GM23338 (cell line): ENCODE data around the gene SMARCA5. TPM values are rescaled to one million over a fixed set of nuclear protein-coding genes. Genes with fewer than 3 reads are reported as not detected.

Experiments used
- ATAC-seq: fragments of 200-7000 bp; cut with Tn5 transposase; 3 replicates; pipeline ENCODE4 v1.9.1; 2020
- DNase-seq: peaks from one replicate; pipeline ENCODE4 v3.0.0-alpha.2; 2015; ENCODE audit warnings: low spot score
- H2AFZ ChIP-seq: fragments of 200-600 bp; sonication (generic); 2 replicates; pipeline ENCODE4 v1.8.0; 2016; ENCODE audit warnings: antibody characterized with exemption, mild to moderate bottlenecking, moderate library complexity
- H3F3A ChIP-seq: fragments of 200-600 bp; sonication (generic); replicated peaks from 2 replicates; pipeline ENCODE4 v1.8.0; 2017; ENCODE audit warnings: antibody characterized with exemption, mixed run types, low read depth
- H3K27ac ChIP-seq: fragments of 200-600 bp; sonication (generic); 2 replicates; pipeline ENCODE4 v1.6.1; 2016; ENCODE audit warnings: low read depth
- H3K27me3 ChIP-seq: fragments of 200-600 bp; sonication (generic); 2 replicates; pipeline ENCODE4 v1.8.0; 2016; ENCODE audit warnings: mild to moderate bottlenecking, mixed run types, moderate library complexity; ENCODE audit not compliant: insufficient read depth
- H3K36me3 ChIP-seq: fragments of 200-600 bp; sonication (generic); 2 replicates; pipeline ENCODE4 v1.8.0; 2016; ENCODE audit warnings: mild to moderate bottlenecking; ENCODE audit not compliant: insufficient read depth
- H3K4me1 ChIP-seq: fragments of 200-600 bp; sonication (generic); 2 replicates; pipeline ENCODE4 v1.8.0; 2016; ENCODE audit warnings: mild to moderate bottlenecking, moderate library complexity; ENCODE audit not compliant: insufficient read depth
- H3K4me2 ChIP-seq: fragments of 200-600 bp; sonication (generic); 2 replicates; pipeline ENCODE4 v1.7.1; 2017; ENCODE audit warnings: mixed run types
- H3K4me3 ChIP-seq: fragments of 200-600 bp; sonication (generic); 2 replicates; pipeline ENCODE4 v1.6.1; 2016; ENCODE audit warnings: mixed run types
- H3K79me2 ChIP-seq: fragments of 200-600 bp; sonication (generic); replicated peaks from 2 replicates; pipeline ENCODE4 v1.8.0; 2017; ENCODE audit warnings: mild to moderate bottlenecking; ENCODE audit not compliant: insufficient read depth
- H3K9me2 ChIP-seq: fragments of 200-600 bp; sonication (generic); 2 replicates; pipeline ENCODE4 v1.8.0; 2017; ENCODE audit not compliant: insufficient read depth
- H4K20me1 ChIP-seq: fragments of 200-600 bp; sonication (generic); replicated peaks from 2 replicates; pipeline ENCODE4 v1.8.0; 2017; ENCODE audit warnings: mild to moderate bottlenecking; ENCODE audit not compliant: insufficient read depth
- H3K27ac Mint-ChIP-seq: 2 replicates; pipeline ENCODE4 v1.8.0; 2020; ENCODE audit warnings: inconsistent platforms, mild to moderate bottlenecking, moderate library complexity, mixed read lengths
- H3K27me3 Mint-ChIP-seq: 3 replicates; pipeline ENCODE4 v1.8.0; 2022; ENCODE audit warnings: low read depth, mild to moderate bottlenecking, moderate library complexity, mixed read lengths, inconsistent platforms; ENCODE audit not compliant: insufficient read depth, poor library complexity
- H3K36me3 Mint-ChIP-seq: 3 replicates; pipeline ENCODE4 v1.8.0; 2021; ENCODE audit warnings: low read depth, mild to moderate bottlenecking, inconsistent platforms, moderate library complexity, mixed read lengths
- H3K4me1 Mint-ChIP-seq: 3 replicates; pipeline ENCODE4 v1.8.0; 2020; ENCODE audit warnings: mild to moderate bottlenecking, inconsistent platforms, mixed read lengths
- H3K4me3 Mint-ChIP-seq: 3 replicates; pipeline ENCODE4 v1.8.0; 2021; ENCODE audit warnings: moderate library complexity, mild to moderate bottlenecking, inconsistent platforms, mixed read lengths
- H3K9me3 Mint-ChIP-seq: 3 replicates; pipeline ENCODE4 v1.8.0; 2020; ENCODE audit warnings: moderate library complexity, mild to moderate bottlenecking, inconsistent platforms, mixed read lengths
- CREB1 ChIP-seq: fragments of 250-450 bp; sonication (Bioruptor Pico); IDR thresholded peaks from 2 replicates; pipeline ENCODE4 v1.5.0; 2020; ENCODE audit warnings: low read depth, mild to moderate bottlenecking, moderate library complexity
- EZH2 ChIP-seq: fragments of 200-600 bp; sonication (generic); IDR thresholded peaks from one replicate; pipeline ENCODE4 v1.8.0; 2017; ENCODE audit warnings: antibody characterized with exemption, mild to moderate bottlenecking, low read depth; ENCODE audit not compliant: unreplicated experiment
- EZH2phosphoT487 ChIP-seq: fragments of 200-600 bp; sonication (generic); IDR thresholded peaks from one replicate; pipeline ENCODE4 v1.8.1; 2018; ENCODE audit warnings: antibody characterized with exemption; ENCODE audit not compliant: unreplicated experiment
- JUNB ChIP-seq: IDR thresholded peaks from one replicate; pipeline ENCODE4 v1.6.1; 2016; ENCODE audit warnings: antibody characterized with exemption; ENCODE audit not compliant: unreplicated experiment
- NANOG ChIP-seq: IDR thresholded peaks from 2 replicates; pipeline ENCODE4 v1.6.1; 2016; ENCODE audit warnings: antibody characterized with exemption, borderline replicate concordance
- POLR2AphosphoS5 ChIP-seq: IDR thresholded peaks from 2 replicates; pipeline ENCODE4 v1.6.1; 2016; ENCODE audit warnings: antibody characterized with exemption, low read depth
- STAT1 ChIP-seq: IDR thresholded peaks from one replicate; pipeline ENCODE4 v1.6.1; 2016; ENCODE audit warnings: antibody characterized with exemption; ENCODE audit not compliant: unreplicated experiment
- ZNF114 ChIP-seq: fragments of 250-450 bp; sonication (Bioruptor Pico); IDR thresholded peaks from 2 replicates; pipeline ENCODE4 v1.5.0; 2020; ENCODE audit warnings: mild to moderate bottlenecking, moderate library complexity
- ZNF331 ChIP-seq: fragments of 250-450 bp; sonication (Bioruptor Pico); IDR thresholded peaks from 2 replicates; pipeline ENCODE4 v1.5.0; 2020; ENCODE audit warnings: low read depth, mild to moderate bottlenecking, moderate library complexity
- polyA plus RNA-seq: library from polyadenylated mRNA; unstranded; fragments of >200 nt; fragmentation: Nextera tagmentation; extraction: Ambion mirVana; gene quantifications from 2 replicates; pipeline ENCODE4 v1.2.1, GENCODE V29; 2016
- total RNA-seq: library from RNA; depleted of rRNA; stranded (reverse); fragments of >200 nt; shearing (Covaris generic); gene quantifications from 2 replicates; pipeline ENCODE4 v1.2.3, GENCODE V29; 2014
- TF ChIP-seq, protein P1 (sequence below): IDR thresholded peaks from one replicate; pipeline ENCODE4 v1.6.1; 2018; ENCODE audit warnings: antibody characterized with exemption; ENCODE audit not compliant: unreplicated experiment
- TF ChIP-seq, protein P2 (sequence below): fragments of 250-450 bp; sonication (Bioruptor Pico); IDR thresholded peaks from 2 replicates; pipeline ENCODE4 v1.5.0; 2020; ENCODE audit warnings: mild to moderate bottlenecking, moderate library complexity

Gene SMARCA5
- total and polyA plus RNA-seq, 2 experiments from 2014 or later, result 101 to 103 TPM

DNA sequence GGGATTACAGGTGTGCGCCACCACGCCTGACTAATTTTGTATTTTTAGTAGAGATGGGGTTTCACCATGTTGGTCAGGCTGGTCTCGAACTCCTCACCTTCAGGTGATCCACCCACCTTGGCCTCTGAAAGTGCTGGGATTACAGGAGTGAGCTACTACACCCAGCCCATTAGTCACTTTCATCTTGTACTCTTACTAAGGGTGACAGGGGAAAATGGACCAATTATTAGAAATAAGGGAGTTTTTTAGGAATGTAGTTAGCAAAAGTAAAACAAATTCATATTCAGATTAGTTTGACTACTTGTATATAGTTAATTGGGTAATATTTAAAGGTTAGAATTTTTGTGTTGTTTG is 26.1 kb downstream of the SMARCA5 start:
- TF ChIP-seq EZH2, result no peak
- no peak for TF ChIP-seq CREB1 (CRISPR knock-in tag)
- TF ChIP-seq POLR2AphosphoS5, result no peak
- TF ChIP-seq, protein P1, sequence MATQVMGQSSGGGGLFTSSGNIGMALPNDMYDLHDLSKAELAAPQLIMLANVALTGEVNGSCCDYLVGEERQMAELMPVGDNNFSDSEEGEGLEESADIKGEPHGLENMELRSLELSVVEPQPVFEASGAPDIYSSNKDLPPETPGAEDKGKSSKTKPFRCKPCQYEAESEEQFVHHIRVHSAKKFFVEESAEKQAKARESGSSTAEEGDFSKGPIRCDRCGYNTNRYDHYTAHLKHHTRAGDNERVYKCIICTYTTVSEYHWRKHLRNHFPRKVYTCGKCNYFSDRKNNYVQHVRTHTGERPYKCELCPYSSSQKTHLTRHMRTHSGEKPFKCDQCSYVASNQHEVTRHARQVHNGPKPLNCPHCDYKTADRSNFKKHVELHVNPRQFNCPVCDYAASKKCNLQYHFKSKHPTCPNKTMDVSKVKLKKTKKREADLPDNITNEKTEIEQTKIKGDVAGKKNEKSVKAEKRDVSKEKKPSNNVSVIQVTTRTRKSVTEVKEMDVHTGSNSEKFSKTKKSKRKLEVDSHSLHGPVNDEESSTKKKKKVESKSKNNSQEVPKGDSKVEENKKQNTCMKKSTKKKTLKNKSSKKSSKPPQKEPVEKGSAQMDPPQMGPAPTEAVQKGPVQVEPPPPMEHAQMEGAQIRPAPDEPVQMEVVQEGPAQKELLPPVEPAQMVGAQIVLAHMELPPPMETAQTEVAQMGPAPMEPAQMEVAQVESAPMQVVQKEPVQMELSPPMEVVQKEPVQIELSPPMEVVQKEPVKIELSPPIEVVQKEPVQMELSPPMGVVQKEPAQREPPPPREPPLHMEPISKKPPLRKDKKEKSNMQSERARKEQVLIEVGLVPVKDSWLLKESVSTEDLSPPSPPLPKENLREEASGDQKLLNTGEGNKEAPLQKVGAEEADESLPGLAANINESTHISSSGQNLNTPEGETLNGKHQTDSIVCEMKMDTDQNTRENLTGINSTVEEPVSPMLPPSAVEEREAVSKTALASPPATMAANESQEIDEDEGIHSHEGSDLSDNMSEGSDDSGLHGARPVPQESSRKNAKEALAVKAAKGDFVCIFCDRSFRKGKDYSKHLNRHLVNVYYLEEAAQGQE, result no peak
- no peak for TF ChIP-seq JUNB
- no peak for TF ChIP-seq NANOG
- no peak for TF ChIP-seq EZH2phosphoT487
- no peak for TF ChIP-seq ZNF114 (CRISPR knock-in tag)
- TF ChIP-seq STAT1, result no peak
- TF ChIP-seq, protein P2, sequence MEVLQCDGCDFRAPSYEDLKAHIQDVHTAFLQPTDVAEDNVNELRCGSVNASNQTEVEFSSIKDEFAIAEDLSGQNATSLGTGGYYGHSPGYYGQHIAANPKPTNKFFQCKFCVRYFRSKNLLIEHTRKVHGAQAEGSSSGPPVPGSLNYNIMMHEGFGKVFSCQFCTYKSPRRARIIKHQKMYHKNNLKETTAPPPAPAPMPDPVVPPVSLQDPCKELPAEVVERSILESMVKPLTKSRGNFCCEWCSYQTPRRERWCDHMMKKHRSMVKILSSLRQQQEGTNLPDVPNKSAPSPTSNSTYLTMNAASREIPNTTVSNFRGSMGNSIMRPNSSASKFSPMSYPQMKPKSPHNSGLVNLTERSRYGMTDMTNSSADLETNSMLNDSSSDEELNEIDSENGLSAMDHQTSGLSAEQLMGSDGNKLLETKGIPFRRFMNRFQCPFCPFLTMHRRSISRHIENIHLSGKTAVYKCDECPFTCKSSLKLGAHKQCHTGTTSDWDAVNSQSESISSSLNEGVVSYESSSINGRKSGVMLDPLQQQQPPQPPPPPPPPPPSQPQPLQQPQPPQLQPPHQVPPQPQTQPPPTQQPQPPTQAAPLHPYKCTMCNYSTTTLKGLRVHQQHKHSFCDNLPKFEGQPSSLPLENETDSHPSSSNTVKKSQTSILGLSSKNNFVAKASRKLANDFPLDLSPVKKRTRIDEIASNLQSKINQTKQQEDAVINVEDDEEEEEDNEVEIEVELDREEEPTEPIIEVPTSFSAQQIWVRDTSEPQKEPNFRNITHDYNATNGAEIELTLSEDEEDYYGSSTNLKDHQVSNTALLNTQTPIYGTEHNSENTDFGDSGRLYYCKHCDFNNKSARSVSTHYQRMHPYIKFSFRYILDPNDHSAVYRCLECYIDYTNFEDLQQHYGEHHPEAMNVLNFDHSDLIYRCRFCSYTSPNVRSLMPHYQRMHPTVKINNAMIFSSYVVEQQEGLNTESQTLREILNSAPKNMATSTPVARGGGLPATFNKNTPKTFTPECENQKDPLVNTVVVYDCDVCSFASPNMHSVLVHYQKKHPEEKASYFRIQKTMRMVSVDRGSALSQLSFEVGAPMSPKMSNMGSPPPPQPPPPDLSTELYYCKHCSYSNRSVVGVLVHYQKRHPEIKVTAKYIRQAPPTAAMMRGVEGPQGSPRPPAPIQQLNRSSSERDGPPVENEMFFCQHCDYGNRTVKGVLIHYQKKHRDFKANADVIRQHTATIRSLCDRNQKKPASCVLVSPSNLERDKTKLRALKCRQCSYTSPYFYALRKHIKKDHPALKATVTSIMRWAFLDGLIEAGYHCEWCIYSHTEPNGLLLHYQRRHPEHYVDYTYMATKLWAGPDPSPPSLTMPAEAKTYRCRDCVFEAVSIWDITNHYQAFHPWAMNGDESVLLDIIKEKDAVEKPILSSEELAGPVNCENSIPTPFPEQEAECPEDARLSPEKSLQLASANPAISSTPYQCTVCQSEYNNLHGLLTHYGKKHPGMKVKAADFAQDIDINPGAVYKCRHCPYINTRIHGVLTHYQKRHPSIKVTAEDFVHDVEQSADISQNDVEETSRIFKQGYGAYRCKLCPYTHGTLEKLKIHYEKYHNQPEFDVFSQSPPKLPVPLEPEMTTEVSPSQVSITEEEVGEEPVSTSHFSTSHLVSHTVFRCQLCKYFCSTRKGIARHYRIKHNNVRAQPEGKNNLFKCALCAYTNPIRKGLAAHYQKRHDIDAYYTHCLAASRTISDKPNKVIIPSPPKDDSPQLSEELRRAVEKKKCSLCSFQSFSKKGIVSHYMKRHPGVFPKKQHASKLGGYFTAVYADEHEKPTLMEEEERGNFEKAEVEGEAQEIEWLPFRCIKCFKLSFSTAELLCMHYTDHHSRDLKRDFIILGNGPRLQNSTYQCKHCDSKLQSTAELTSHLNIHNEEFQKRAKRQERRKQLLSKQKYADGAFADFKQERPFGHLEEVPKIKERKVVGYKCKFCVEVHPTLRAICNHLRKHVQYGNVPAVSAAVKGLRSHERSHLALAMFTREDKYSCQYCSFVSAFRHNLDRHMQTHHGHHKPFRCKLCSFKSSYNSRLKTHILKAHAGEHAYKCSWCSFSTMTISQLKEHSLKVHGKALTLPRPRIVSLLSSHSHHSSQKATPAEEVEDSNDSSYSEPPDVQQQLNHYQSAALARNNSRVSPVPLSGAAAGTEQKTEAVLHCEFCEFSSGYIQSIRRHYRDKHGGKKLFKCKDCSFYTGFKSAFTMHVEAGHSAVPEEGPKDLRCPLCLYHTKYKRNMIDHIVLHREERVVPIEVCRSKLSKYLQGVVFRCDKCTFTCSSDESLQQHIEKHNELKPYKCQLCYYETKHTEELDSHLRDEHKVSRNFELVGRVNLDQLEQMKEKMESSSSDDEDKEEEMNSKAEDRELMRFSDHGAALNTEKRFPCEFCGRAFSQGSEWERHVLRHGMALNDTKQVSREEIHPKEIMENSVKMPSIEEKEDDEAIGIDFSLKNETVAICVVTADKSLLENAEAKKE (CRISPR knock-in tag), result no peak
- TF ChIP-seq ZNF331 (CRISPR knock-in tag), result no peak
- no peaks in the 10 kb centered on the region for H3K9me2 ChIP-seq
- H3K27me3 Mint-ChIP-seq, result peaks cover 2% of the 10 kb centered on the region
- H3K36me3 ChIP-seq, result peaks cover 90% of the 10 kb centered on the region
- no peaks in the 10 kb centered on the region for H3F3A ChIP-seq
- no peaks in the 10 kb centered on the region for H3K4me1 ChIP-seq
- ATAC-seq, result no peak
- H3K4me2 ChIP-seq, result no peak overlapping the region
- H3K9me3 Mint-ChIP-seq, result no peaks in the 10 kb centered on the region
- H3K79me2 ChIP-seq, result peaks cover 9% of the 10 kb centered on the region; the same call in 1 of the 2 replicates
- H2AFZ ChIP-seq, result no peak overlapping the region
- H3K27ac Mint-ChIP-seq, result no peak overlapping the region
- H3K4me3 ChIP-seq, result no peak overlapping the region
- peaks cover 84% of the 10 kb centered on the region for H3K36me3 Mint-ChIP-seq
- H3K4me1 Mint-ChIP-seq, result no peaks in the 10 kb centered on the region
- DNase-seq, result no peak
- H3K27ac ChIP-seq, result no peak overlapping the region
- H3K4me3 Mint-ChIP-seq, result no peak overlapping the region
- peaks cover 4% of the 10 kb centered on the region; the same call in 1 of the 2 replicates for H4K20me1 ChIP-seq
- H3K27me3 ChIP-seq, result no peaks in the 10 kb centered on the region
